Activated effector memory CD4-positive, alpha-beta T cell treated with anti-CD3 and anti-CD28 coated beads, Interleukin-2, amount 50 U/mL, for 16 hours (primary cell): ENCODE results near the gene HELQ.
"Not testable (repeated sequence)": the region's sequence is repeated elsewhere in the genome, so short reads cannot be mapped to it uniquely, and the experiment has no call there.

Source experiments
- DNase-seq: peaks from one replicate; pipeline ENCODE4 v3.0.0-alpha.2; 2020

HELQ gene

DNA sequence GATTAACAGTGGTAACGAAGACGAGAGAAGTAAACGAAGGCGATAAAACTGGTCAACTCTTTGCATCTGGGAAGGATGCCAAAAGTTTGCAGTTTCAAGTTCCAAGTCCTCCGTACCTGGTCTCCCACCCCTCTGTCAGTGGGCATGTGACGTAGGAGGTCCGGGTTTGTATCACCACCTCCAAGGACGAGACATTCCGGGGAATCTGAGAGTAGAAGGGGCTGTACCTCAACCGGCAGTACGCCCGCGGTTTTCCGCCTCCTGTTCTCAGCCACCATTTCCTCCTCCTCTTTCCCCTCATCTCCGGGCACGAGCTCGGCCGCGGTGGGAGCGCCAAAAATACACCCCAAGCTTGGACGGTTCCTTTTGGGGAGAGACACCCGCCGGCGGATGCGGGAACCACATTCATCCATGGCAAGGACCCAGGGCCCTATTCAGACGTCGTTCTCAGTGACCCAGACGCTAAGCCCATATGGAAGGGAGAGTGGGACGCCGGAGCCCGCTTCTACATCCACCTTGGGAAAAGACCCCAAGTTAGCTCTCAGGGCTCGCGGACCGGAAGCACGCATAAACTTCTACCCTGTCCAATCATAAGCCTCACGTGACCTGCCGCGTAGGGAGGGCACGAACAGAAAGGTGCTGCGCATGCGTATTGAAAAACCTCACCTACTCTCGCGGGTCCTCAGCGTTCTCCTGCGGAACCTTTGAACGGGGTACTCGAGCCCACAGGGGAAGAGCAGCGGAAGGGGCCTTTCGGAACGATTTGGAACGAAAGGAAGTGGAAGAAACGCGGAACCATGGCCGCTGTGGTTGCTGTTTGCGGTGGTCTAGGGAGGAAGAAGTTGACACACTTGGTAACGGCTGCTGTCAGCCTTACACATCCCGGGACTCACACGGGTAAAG lies at the start of gene HELQ, which contains the start of gene MRPS18C:
Gene HELQ (minus strand): TSS at position 543 of the 903 bp plus-strand sequence. CDS start 130 bp downstream, at position 413.
Gene MRPS18C (plus strand): TSS at position 778 of the 903 bp plus-strand sequence. CDS start 20 bp downstream, at position 798.
- peak; percentile 97 for DNase-seq

GRCh38 chr4:83504996-83505395 lies 49.4 kb upstream of the HELQ start:
- DNase-seq, result no peak

GRCh38 chr4:83504503-83504902 lies 48.9 kb upstream of the HELQ start:
- DNase-seq, result no peak

- peak; percentile 64 for DNase-seq
These were observed 48.4 kb upstream of the HELQ start for GRCh38 chr4:83503974-83504373.

- DNase-seq, result not testable (repeated sequence)
These were observed 46.0 kb upstream of the HELQ start for GRCh38 chr4:83501671-83502070.

- DNase-seq, result no peak
These were observed 42.6 kb upstream of the HELQ start for GRCh38 chr4:83498187-83498586.

DNA sequence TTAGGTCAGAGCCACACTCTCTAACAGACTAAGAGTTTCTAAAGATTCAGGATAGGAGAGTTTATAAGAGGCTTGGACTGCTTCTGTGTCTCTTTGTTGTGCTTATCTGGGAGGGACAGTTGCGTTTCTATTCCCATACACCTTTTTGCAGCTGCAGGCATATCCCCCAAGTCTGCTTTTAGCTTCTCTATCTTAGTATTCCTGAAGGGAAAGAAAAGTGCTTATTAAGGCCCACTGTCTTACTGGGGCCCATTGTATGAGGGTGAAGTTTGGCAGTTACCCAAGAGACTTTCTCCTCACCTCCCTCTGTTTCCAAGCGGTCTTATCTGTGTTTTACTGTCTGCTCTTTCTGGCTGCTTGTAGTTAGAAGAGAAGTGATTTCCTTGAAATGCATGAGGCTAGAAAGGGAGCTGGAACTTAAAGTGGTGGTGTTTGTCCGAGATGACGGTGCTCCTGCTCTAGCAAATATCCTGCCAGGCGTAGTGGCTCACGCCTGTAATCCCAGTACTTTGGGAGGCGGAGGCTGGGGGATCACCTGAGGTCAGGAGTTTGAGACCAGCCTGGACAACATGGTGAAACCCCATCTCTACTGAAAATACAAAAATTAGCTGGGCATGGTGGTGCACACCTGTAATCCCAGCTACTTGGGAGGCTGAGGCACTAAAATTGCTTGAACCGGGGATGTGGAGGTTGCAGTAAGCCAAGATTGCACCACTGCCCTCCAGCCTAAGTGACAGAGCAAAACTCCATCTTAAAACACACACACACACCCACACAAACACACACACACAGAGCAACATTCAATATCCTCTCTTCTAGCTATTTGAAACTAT lies 40.7 kb upstream of the HELQ start:
- DNase-seq, result not testable (repeated sequence)

- DNase-seq, result no peak
These were observed 35.3 kb upstream of the HELQ start for GRCh38 chr4:83490876-83491450.

GRCh38 chr4:83489711-83490326 lies 34.2 kb upstream of the HELQ start:
- no peak for DNase-seq

DNA sequence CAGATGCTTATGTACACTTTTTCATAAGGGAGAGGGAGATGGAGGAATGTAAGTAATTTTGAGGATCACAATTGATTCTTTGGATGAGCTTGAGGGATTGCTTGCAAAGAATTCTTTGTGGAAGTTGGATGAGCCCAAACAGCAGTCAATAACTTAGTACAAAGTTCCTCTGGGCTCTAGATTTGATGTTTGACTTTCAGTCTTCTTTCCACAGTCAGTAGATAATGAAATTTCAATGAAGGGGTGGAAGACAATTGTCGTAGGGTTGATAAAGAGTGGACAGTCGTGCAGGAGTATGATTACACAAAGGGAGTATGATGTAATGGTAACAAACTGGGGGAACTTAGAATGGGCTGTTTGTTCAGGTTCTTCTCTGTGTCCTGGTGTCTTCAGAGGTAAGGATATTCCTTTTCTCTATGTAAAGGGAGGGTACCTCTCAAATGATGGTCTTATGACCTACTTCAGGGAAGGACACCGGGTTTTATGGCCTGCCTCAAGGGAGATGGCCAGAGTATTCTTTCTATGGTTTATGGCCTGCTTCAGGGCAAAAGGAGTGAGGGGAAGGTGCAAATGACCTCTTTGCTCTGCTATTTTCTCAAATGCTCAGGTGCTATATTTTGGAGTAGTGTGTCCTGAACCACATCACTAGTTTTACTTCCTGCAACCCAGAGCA lies 31.0 kb upstream of the HELQ start:
- no peak for DNase-seq

DNA sequence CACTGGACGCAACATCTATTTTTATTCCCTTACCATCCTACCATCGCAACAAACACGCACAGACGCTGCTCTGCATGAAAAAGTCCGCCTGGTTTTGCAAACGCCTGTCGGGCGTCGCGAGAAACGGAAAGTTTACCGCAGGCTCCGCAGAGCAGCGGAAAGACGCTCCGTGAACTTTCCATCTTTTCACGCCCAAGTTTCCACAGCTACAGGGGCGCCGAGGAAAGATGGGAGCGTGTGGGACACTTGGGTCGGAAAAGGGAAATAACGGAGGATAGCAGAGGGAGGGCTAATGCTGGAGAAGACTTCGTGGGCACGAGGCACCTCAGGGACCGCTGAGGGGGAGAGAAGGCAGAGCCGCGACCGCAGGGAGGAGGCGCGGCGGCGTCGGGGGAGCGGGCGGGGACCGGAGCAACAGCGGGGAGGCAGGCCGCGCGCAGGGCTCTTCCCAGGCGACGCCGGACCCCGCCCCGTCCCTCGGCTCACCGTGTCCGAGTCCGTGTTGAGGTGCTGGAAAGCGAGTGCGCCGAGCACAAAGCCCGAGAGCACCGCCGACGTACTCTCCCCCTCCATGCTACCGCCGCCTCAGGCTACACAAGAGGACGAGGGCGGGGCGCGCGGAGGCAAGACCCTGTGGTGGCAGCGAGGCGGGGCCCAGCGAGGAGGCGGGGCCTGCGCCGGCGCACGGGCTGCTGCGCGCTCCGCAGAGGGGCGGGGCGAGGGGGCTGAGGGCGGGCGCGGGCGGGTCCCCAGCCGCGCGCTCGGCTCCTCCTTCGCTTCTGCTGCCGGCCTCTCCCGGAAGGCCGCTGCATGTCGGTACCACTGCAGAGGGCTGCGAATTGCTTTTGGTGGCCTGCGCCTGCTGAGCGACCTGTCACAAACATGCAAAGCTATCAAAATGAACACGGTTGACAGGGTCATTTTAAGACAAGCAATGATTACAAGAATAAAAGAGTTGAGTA lies 29.2 kb upstream of the HELQ start, which contains the start of gene ABRAXAS1:
Gene ABRAXAS1 (minus strand): TSS at position 601 of the 962 bp plus-strand sequence. CDS start 28 bp downstream, at position 573.
- DNase-seq, result peak; percentile 98

GRCh38 chr4:83473966-83474365 lies 18.3 kb upstream of the HELQ start:
- DNase-seq, result no peak

DNA sequence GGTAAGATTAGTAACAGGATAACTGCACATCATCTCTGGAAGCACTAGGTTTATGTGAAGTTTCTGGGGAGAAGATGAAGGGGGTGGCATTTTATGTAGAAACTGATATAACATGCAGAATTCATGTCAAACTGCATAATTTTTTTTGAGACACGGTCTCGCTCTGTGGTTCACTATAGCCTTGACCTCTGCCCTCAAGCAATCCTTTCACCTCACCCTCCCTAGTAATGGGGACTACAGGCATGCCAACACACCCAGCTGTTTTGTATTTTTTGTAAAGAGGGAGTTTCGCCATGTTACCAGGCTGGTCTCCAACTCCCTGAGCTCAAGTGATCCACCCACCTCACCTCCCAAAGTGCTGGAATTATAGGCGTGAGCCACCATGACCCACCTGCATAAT lies 17.8 kb upstream of the HELQ start:
- DNase-seq, result no peak

DNA sequence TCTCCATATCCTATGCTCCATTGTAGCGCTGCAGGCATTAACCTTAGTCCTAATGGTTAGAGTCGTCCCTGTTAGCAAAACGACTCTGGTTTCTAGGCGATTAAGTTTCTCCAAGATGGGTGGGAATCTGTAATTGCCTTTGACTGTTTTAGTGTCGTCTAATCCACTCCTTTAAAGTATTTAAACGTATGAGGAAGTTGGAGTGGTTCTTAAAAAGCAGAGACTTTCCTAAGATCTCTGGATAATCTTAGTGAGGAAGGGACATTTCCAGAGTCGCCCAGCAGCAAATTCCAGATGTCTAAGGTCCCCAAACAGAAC lies 520 bp upstream of the HELQ start:
- DNase-seq, result no peak

DNA sequence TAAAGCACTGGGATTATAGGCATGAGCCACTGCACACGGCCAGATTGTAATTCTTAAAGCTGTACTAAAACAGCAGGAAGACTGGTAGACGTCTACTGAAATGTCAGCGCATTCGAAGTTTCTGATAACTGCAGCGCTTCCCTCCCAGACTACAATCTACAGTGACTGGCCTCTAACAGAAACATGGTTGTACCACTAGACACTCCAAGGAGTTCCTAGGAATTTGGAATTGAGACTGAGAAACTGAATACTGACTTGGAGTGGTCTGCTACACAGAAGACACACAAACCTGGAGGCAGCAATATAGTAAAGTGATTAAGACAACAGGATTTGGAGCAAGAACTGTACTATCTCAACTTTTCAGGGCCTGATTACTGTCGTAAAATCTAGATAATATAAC lies 937 bp downstream of the HELQ start:
- DNase-seq, result no peak

DNA sequence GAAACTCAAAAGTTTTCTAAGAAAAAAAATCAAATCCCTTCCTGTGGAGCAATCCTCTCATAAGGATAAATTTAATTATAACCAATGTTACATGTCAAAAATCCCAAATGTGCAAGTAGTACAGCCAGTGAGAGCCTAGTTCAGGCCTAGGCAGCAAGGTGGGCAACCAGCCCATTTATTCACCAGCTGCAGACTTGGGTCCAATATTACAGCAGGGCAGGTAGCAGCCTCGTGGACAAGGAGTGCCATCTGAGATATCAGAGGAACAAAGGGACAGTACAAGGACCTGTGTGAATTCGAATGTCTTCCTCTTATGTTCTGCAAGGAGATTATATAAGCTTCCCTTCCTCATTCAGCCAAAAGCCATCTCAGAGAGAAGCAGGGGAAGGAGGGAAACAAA lies 6.6 kb downstream of the HELQ start:
- no peak for DNase-seq

GRCh38 chr4:83440899-83441298 lies 14.7 kb downstream of the HELQ start:
- no peak for DNase-seq

DNA sequence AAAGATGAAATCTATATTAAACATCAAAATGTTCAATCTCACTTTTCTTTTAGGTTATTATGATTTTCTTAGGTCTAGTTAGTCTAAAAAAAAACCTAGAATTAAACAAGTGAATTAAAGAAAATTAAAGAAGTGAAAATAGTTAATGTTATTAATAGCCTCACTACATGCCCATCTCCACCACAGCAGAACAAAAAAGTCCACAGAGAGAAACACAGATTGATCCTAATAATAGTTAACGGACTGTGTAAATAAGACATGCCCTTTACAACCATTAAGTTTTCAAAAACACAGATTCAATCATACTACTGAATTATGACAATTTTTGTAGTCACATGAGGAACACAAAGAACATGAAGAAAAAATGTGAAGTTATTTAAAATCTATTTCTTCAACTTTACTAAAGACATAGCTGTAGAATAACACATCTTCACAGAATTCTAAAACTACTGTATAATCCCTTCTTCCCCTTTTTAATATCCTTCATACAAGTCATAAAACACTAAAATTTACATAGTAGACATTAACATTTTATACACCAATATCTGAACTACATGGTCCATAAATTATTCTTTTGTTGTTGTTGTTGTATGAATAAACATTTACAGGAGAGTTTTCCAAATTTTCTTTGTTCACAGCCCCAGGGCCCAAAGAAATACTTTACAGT lies 15.3 kb downstream of the HELQ start:
- DNase-seq, result no peak

GRCh38 chr4:83438719-83439118 lies 16.9 kb downstream of the HELQ start:
- DNase-seq, result no peak

GRCh38 chr4:83436680-83437079 lies 18.9 kb downstream of the HELQ start:
- no peak for DNase-seq
